ENCODE measurements around the gene INSR.

DNA sequence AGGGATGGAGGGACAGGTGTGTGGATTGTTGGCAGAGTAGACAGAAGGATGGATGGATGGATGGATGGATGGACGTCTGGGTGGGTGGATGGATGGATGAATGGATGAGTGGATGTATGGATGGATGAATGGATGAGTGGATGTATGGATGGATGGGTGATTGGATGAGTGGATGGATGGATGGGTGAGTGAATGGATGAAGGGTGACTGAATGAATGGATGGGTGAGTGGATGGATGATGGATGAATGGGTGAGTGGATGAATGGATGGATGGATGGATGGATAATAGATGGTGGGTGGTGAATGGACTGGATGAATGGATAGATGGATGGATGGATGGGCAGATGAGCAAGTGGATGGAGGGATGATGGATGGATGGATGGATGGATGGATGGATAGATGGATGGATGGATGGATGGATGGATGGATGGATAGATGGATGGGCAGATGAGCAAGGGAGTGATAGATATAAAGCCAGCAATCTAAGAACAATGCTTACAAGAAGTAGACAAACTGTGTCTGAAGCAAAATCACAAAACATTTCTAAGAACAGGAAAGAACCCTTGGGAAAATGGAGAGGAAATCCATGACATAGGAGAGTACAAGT lies 65.2 kb downstream of the INSR start:
- TF ChIP-seq MEF2A (IDR thresholded peaks at IDR 0.05; ENCODE audit: insufficient read depth, low read depth, low read length) (no peak), MYC (IDR thresholded peaks at IDR 0.05; ENCODE audit: insufficient read depth, insufficient read length, insufficient replicate concordance, low read length, severe bottlenecking) (no peak), RFX5 (IDR thresholded peaks at IDR 0.05; ENCODE audit: low read depth, low read length) (no peak), POLR2AphosphoS5 (IDR thresholded peaks at IDR 0.05; ENCODE audit: low read length) (no peak), EZH2 (IDR thresholded peaks at IDR 0.05; ENCODE audit: borderline replicate concordance, control insufficient read depth, low read depth, low read length) (no peak), ZZZ3 (IDR thresholded peaks at IDR 0.05; ENCODE audit: control insufficient read depth, insufficient read length, low read depth) (no peak)
- TF ChIP-seq, protein P1, sequence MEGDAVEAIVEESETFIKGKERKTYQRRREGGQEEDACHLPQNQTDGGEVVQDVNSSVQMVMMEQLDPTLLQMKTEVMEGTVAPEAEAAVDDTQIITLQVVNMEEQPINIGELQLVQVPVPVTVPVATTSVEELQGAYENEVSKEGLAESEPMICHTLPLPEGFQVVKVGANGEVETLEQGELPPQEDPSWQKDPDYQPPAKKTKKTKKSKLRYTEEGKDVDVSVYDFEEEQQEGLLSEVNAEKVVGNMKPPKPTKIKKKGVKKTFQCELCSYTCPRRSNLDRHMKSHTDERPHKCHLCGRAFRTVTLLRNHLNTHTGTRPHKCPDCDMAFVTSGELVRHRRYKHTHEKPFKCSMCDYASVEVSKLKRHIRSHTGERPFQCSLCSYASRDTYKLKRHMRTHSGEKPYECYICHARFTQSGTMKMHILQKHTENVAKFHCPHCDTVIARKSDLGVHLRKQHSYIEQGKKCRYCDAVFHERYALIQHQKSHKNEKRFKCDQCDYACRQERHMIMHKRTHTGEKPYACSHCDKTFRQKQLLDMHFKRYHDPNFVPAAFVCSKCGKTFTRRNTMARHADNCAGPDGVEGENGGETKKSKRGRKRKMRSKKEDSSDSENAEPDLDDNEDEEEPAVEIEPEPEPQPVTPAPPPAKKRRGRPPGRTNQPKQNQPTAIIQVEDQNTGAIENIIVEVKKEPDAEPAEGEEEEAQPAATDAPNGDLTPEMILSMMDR (IDR thresholded peaks at IDR 0.05 in 2 of 3, conservative IDR thresholded peaks at IDR 0.05 in 1 of 3; ENCODE audit: control insufficient read depth in 2 of 3, extremely low read depth in 1 of 3, insufficient read depth in 1 of 3, low read depth in 3 of 3, low read length in 3 of 3): no peak

Measured in GM12878 (cell line).